K562 (cell line): Measurements from ENCODE around the gene IL12RB2. TPM values are rescaled to one million over a fixed set of nuclear protein-coding genes. Genes with fewer than 3 reads are reported as not detected.

Source experiments
- ATAC-seq: fragments of 200-7000 bp; cut with Tn5 transposase; 3 replicates; pipeline ENCODE4 v1.9.1; 2020; ENCODE audit warnings: moderate library complexity
- BruUV-seq: library from RNA; stranded (reverse); fragments of 400-500 nt; replicated peaks from 2 replicates; lab custom pipeline; 2021; lab: Mats Ljungman, UMichigan
- CTCF ChIA-PET: fragments of 300-600 bp; formaldehyde crosslinking; extraction: SDS; loops from one replicate; lab custom pipeline; 2021; ENCODE audit warnings: low intra/inter-chr PET ratio; lab: Yijun Ruan, JAX
- POLR2A ChIA-PET: fragments of 300-600, 350-650 bp; sonication (Branson Sonifier 250); formaldehyde crosslinking; extraction: SDS; loops from one replicate; lab custom pipeline; 2021; ENCODE audit warnings: antibody characterized with exemption, inconsistent platforms; lab: Yijun Ruan, JAX
- DNase-seq, 4 experiments: peaks; one replicate each; pipeline versions ENCODE4 v3.0.0 to v3.0.0-alpha.2; 2011 to 2018; ENCODE audit warnings: low spot score in 3 of 4, mixed read lengths in 3 of 4; ENCODE audit errors: extremely low read depth in 1 of 4
- FAIRE-seq: peaks from 2 replicates; lab custom pipeline; 2011; peaks lifted over from hg19 to GRCh38; lab: Jason Lieb, UNC
- H2AFZ ChIP-seq: 2 replicates; pipeline ENCODE4 v1.6.0; 2011; ENCODE audit warnings: low read depth, low read length, control low read depth, inconsistent platforms
- H3K27ac ChIP-seq: fragments of 200-600 bp; 3 replicates; pipeline ENCODE4 v1.8.0; 2011; ENCODE audit warnings: low read depth, mild to moderate bottlenecking, control low read depth, inconsistent platforms, low read length, moderate library complexity, mixed read lengths; ENCODE audit errors: extremely low read depth
- H3K27me3 ChIP-seq, 2 experiments: fragments of 300-600 bp in 1 of 2; 2 replicates in 1 of 2; 3 replicates in 1 of 2; pipeline versions ENCODE4 v1.6.0 to v1.8.0; 2011; ENCODE audit warnings: inconsistent platforms in 2 of 2, low read length in 2 of 2, mild to moderate bottlenecking in 1 of 2, mixed read lengths in 1 of 2, moderate library complexity in 1 of 2; ENCODE audit not compliant: control insufficient read depth in 2 of 2, insufficient read depth in 2 of 2
- H3K36me3 ChIP-seq: fragments of 300-600 bp; 3 replicates; pipeline ENCODE4 v1.8.0; 2011; ENCODE audit warnings: mild to moderate bottlenecking, low read length, inconsistent platforms; ENCODE audit not compliant: control insufficient read depth, insufficient read depth
- H3K4me1 ChIP-seq, 2 experiments: fragments of 200-600 bp in 1 of 2; replicated peaks in 1 of 2; 2 replicates in 1 of 2; 3 replicates in 1 of 2; pipeline versions ENCODE4 v1.5.1 to v1.8.0; 2011; ENCODE audit warnings: inconsistent platforms in 2 of 2, low read length in 2 of 2, mild to moderate bottlenecking in 1 of 2, mixed read lengths in 1 of 2, moderate library complexity in 1 of 2; ENCODE audit not compliant: control insufficient read depth in 2 of 2, insufficient read depth in 2 of 2
- H3K4me2 ChIP-seq: 2 replicates; pipeline ENCODE4 v1.6.1; 2011; ENCODE audit warnings: low read length, control low read depth, inconsistent platforms, mixed read lengths; ENCODE audit not compliant: insufficient read depth
- H3K4me3 ChIP-seq: fragments of 200-600 bp; sonication (generic), shearing (Covaris generic); 2 replicates; pipeline ENCODE4 v1.5.1; 2016; ENCODE audit warnings: control low read depth, inconsistent platforms
- H3K79me2 ChIP-seq: fragments of 200-600 bp; 3 replicates; pipeline ENCODE4 v1.8.0; 2011; ENCODE audit warnings: low read length, inconsistent platforms; ENCODE audit not compliant: control insufficient read depth, insufficient read depth
- H3K9ac ChIP-seq, 2 experiments: 2 replicates each; pipeline versions ENCODE4 v1.6.0 to v1.6.1; 2011; ENCODE audit warnings: low read depth in 2 of 2, low read length in 2 of 2, control low read depth in 1 of 2, inconsistent platforms in 1 of 2, mild to moderate bottlenecking in 1 of 2, mixed read lengths in 1 of 2; ENCODE audit not compliant: insufficient read depth in 1 of 2
- H3K9me1 ChIP-seq: one replicate; pipeline ENCODE4 v1.6.0; 2011; ENCODE audit warnings: inconsistent platforms, mild to moderate bottlenecking, low read length, moderate library complexity; ENCODE audit not compliant: control insufficient read depth, insufficient read depth
- H3K9me3 ChIP-seq: replicated peaks from 2 replicates; pipeline ENCODE4 v1.5.1; 2011; ENCODE audit warnings: low read depth, low read length, inconsistent platforms; ENCODE audit not compliant: control insufficient read depth, insufficient read depth
- H4K20me1 ChIP-seq: replicated peaks from 2 replicates; pipeline ENCODE4 v1.6.1; 2011; ENCODE audit warnings: low read length, inconsistent platforms, mixed read lengths; ENCODE audit not compliant: control insufficient read depth, insufficient read depth
- CBX3 ChIP-seq, 2 experiments: IDR thresholded peaks; 1 replicate in 1 of 2; 2 replicates in 1 of 2; pipeline ENCODE4 v1.6.1; 2012; ENCODE audit warnings: inconsistent platforms in 2 of 2, low read length in 2 of 2, borderline replicate concordance in 1 of 2, control low read depth in 1 of 2
- CBX5 ChIP-seq: IDR thresholded peaks from 2 replicates; pipeline ENCODE4 v1.6.1; 2014; ENCODE audit warnings: low read depth, borderline replicate concordance
- ETV5 ChIP-seq: sonication (generic); formaldehyde crosslinking; IDR thresholded peaks from 2 replicates; pipeline ENCODE4 v1.4.0; 2020; ENCODE audit warnings: low read depth, mild to moderate bottlenecking, missing genetic modification reagents
- FOXA1 ChIP-seq: fragments of 450-650 bp; IDR thresholded peaks from 2 replicates; pipeline ENCODE4 v1.6.1; 2016; ENCODE audit warnings: mild to moderate bottlenecking, borderline replicate concordance
- MXD1 ChIP-seq: fragments of 250-450 bp; sonication (Bioruptor Pico); IDR thresholded peaks from 2 replicates; pipeline ENCODE4 v1.8.0; 2021; ENCODE audit warnings: borderline replicate concordance, mild to moderate bottlenecking, moderate library complexity; ENCODE audit not compliant: poor library complexity, severe bottlenecking
- NCOR1 ChIP-seq: fragments of 450-650 bp; IDR thresholded peaks from 2 replicates; pipeline ENCODE4 v1.6.1; 2016; ENCODE audit warnings: mild to moderate bottlenecking, moderate library complexity
- NFIC ChIP-seq: fragments of 450-650 bp; IDR thresholded peaks from 2 replicates; pipeline ENCODE4 v1.6.1; 2017; ENCODE audit warnings: mild to moderate bottlenecking, inconsistent platforms
- PHTF2 ChIP-seq: fragments of 250-450 bp; sonication (Bioruptor Pico); IDR thresholded peaks from 2 replicates; pipeline ENCODE4 v1.5.0; 2021; ENCODE audit warnings: mild to moderate bottlenecking
- RBM17 ChIP-seq: fragments of 200-400 bp; formaldehyde crosslinking; IDR thresholded peaks from 2 replicates; pipeline ENCODE4 v1.6.1; 2017; ENCODE audit warnings: low read depth, mild to moderate bottlenecking, low read length, borderline replicate concordance
- TBL1XR1 ChIP-seq, 2 experiments: IDR thresholded peaks; 2 replicates each; pipeline ENCODE4 v1.6.1; 2012; ENCODE audit warnings: improper control_type of control experiment in 2 of 2, low read length in 2 of 2, mild to moderate bottlenecking in 1 of 2
- TRIM28 ChIP-seq: fragments of 450-650 bp; IDR thresholded peaks from 2 replicates; pipeline ENCODE4 v1.6.1; 2017
- ZBTB49 ChIP-seq: sonication (generic); formaldehyde crosslinking; IDR thresholded peaks from 2 replicates; pipeline ENCODE4 v1.8.0; 2022; ENCODE audit warnings: missing genetic modification reagents, mild to moderate bottlenecking, borderline replicate concordance
- ZFP36 ChIP-seq: fragments of 150-350 bp; IDR thresholded peaks from 2 replicates; pipeline ENCODE4 v1.6.1; 2018; ENCODE audit warnings: low read length, low read depth; ENCODE audit not compliant: partially characterized antibody
- ZNF146 ChIP-seq: IDR thresholded peaks from one replicate; pipeline ENCODE4 v1.6.1; 2018; ENCODE audit warnings: missing compliant biosample characterization; ENCODE audit not compliant: unreplicated experiment
- ZNF280A ChIP-seq: fragments of 450-650 bp; IDR thresholded peaks from 2 replicates; pipeline ENCODE4 v1.6.1; 2018; ENCODE audit warnings: mild to moderate bottlenecking, low read depth; ENCODE audit not compliant: partially characterized antibody
- ZNF347 ChIP-seq: fragments of 450-650 bp; formaldehyde crosslinking; IDR thresholded peaks from 2 replicates; pipeline ENCODE4 v1.4.0; 2020; ENCODE audit warnings: low read depth, mild to moderate bottlenecking, moderate library complexity
- ZNF41 ChIP-seq: fragments of 250-450 bp; sonication (Bioruptor Pico); conservative IDR thresholded peaks from 2 replicates; pipeline ENCODE4 v1.4.0; 2020; ENCODE audit warnings: mild to moderate bottlenecking
- ZNF785 ChIP-seq: fragments of 250-450 bp; sonication (Bioruptor Pico); IDR thresholded peaks from 2 replicates; pipeline ENCODE4 v1.4.0; 2020; ENCODE audit warnings: mild to moderate bottlenecking
- ZNF79 ChIP-seq: fragments of 250-450 bp; sonication (Bioruptor Pico); IDR thresholded peaks from 2 replicates; pipeline ENCODE4 v1.4.0; 2020; ENCODE audit warnings: low read depth, mild to moderate bottlenecking, moderate library complexity
- ZSCAN32 ChIP-seq: fragments of 450-650 bp; formaldehyde crosslinking; IDR thresholded peaks from 2 replicates; pipeline ENCODE4 v1.4.0; 2020; ENCODE audit warnings: mild to moderate bottlenecking, moderate library complexity
- WGBS: fragments of 100-300 bp; shearing (Covaris generic); methylation state at CpG from one replicate; pipeline ENCODE4 v1.1.6; 2016; ENCODE audit warnings: low coverage, mixed read lengths; ENCODE audit not compliant: insufficient coverage; ENCODE audit errors: missing lambda C conversion rate; 5-methylcytosine and 5-hydroxymethylcytosine counted together
- in situ Hi-C: fragments of 300-500 bp; cut with MboI; formaldehyde crosslinking; loops from 4 replicates; pipeline ENCODE4 v1.15.0; 2018; ENCODE audit warnings: inconsistent platforms, mixed read lengths
- intact Hi-C: fragments of 100-400 bp; cut with micrococcal nuclease; formaldehyde crosslinking; loops from 2 replicates; pipeline ENCODE4 v1.14.2; 2022
- polyA plus RNA-seq, 8 experiments: library from polyadenylated mRNA; depleted of rRNA in 4 of 8; stranded (reverse) in 5 of 8; unstranded in 3 of 8; fragments of >200 nt; fragmentation: Nextera tagmentation in 2 of 8; fragmentation: Illumina TruSeq in 1 of 8; extraction: Ambion mirVana in 2 of 8; extraction: Trizol in 1 of 8; gene quantifications; 2 replicates each; pipeline versions ENCODE4 v1.2.1 to v1.2.3, GENCODE V29; 2011 to 2014; ENCODE audit warnings: inconsistent platforms in 1 of 8, missing spikeins in 1 of 8
- total RNA-seq, 7 experiments: library from RNA; depleted of rRNA in 6 of 7; stranded (reverse); fragments of >200 nt in 6 of 7; fragmentation: Illumina TruSeq in 2 of 7; extraction: Trizol in 2 of 7; gene quantifications; 2 replicates each; pipeline versions ENCODE4 v1.2.1 to v1.2.3, GENCODE V29; 2011 to 2021; ENCODE audit warnings: low replicate concordance in 1 of 7

The IL12RB2 gene
- total and polyA plus RNA-seq, 9 of the 15 experiments (the other 6 are each of a cell fraction or from before 2014, with no cell fraction given): 0.39 to 3.3 (median 1.9) TPM

- no TSS peak for BruUV-seq
- TF ChIP-seq FOXA1: no peak
- no peak for TF ChIP-seq ETV5
- TF ChIP-seq ZNF785 (CRISPR knock-in tag): no peak
- no peak for TF ChIP-seq ZNF347 (CRISPR knock-in tag)
- TF ChIP-seq RBM17: no peak
- TF ChIP-seq ZBTB49 (CRISPR knock-in tag): no peak
- no peak for TF ChIP-seq NCOR1
- peak; percentile 79 for TF ChIP-seq TRIM28
- peak; percentile 70 for TF ChIP-seq ZFP36
- no peak for TF ChIP-seq MXD1
- TF ChIP-seq ZNF79: no peak
- TF ChIP-seq CBX3 (IDR thresholded peaks at IDR 0.05; ENCODE audit: borderline replicate concordance in 1 of 2, low read length in 2 of 2): peak in 1 of 2 experiments; percentile 88; a peak in 2 of 3 replicates
- TF ChIP-seq TBL1XR1 (IDR thresholded peaks at IDR 0.05; ENCODE audit: low read length in 2 of 2): no peak
- no peak for TF ChIP-seq NFIC
- TF ChIP-seq ZSCAN32 (CRISPR knock-in tag): no peak
- peak; percentile 79 for TF ChIP-seq ZNF280A
- no peak for TF ChIP-seq PHTF2
- no peak for TF ChIP-seq ZNF41 (CRISPR knock-in tag)
- peak; percentile 48; the same call in 1 of the 2 replicates for TF ChIP-seq CBX5
- TF ChIP-seq ZNF146: no peak
Measured at GRCh38 chr1:67383999-67384638, 76.4 kb downstream of the IL12RB2 start.

More at GRCh38 chr1:67383999-67384638, 76.4 kb downstream of the IL12RB2 start:
- no peak for FAIRE-seq
- H3K79me2 ChIP-seq: no peaks in the 10 kb centered on the region
- H3K9me1 ChIP-seq: no peaks in the 10 kb centered on the region
- H3K9ac ChIP-seq: no peak overlapping the region
- no peaks in the 10 kb centered on the region for H4K20me1 ChIP-seq
- intact Hi-C loops (no loop called here), in situ Hi-C loops (no loop called here)
- no peaks in the 10 kb centered on the region for H3K27me3 ChIP-seq
- H3K4me2 ChIP-seq: no peak overlapping the region
- DNase-seq: no peak
- no peaks in the 10 kb centered on the region; the same call in 2 of the 3 replicates for H3K36me3 ChIP-seq
- ChIA-PET POLR2A (no interaction called here), CTCF (no interaction called here)
- WGBS: 37% methylated on average over 2 of the region's 2 CpGs
- H3K4me1 ChIP-seq: no peaks in the 10 kb centered on the region
- H2AFZ ChIP-seq: no peak overlapping the region
- H3K4me3 ChIP-seq: no peak overlapping the region
- peaks cover 7% of the 10 kb centered on the region for H3K9me3 ChIP-seq
- no peak for ATAC-seq
- H3K27ac ChIP-seq: no peak overlapping the region
